Pulmonary artery endothelial cell (primary cell): ENCODE results near the gene HDAC9. TPM values are rescaled to one million over a fixed set of nuclear protein-coding genes. Genes with fewer than 3 reads are reported as not detected.
"Not testable (repeated sequence)": the region's sequence is repeated elsewhere in the genome, so short reads cannot be mapped to it uniquely, and the experiment has no call there.

Experiments
- DNase-seq: peaks from one replicate; pipeline ENCODE4 v3.0.0-alpha.2; 2011; ENCODE audit warnings: low read depth, low spot score
- total RNA-seq: library from RNA; depleted of rRNA; stranded (reverse); fragments of >200 nt; gene quantifications from 2 replicates; pipeline ENCODE4 v1.2.3, GENCODE V29; 2014

The HDAC9 gene
- total RNA-seq, 1 donor from 2014 or later, result 4.7 TPM

DNA sequence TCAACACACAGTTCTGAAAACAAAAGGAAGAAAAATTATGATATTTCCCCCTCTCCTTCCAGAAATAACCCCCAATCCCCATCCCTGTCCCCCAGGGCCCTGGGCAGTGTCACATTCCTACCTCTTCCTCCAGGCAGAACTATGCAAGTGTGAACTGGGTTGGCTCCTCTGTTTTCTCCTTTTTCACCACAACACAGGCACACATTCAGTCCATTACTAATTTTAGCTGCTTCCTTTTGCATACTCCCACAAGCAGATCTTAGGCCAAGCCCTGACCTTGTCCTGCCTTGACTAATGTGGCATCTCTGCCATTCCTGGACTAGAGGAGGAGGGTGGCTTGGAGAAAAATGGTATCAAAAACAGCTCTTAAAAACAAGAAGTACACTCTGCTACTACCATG, 208.1 kb downstream of the HDAC9 start:
- no peak for DNase-seq

- no peak for DNase-seq
These were observed 211.1 kb downstream of the HDAC9 start for GRCh38 chr7:18706670-18707069.

DNA sequence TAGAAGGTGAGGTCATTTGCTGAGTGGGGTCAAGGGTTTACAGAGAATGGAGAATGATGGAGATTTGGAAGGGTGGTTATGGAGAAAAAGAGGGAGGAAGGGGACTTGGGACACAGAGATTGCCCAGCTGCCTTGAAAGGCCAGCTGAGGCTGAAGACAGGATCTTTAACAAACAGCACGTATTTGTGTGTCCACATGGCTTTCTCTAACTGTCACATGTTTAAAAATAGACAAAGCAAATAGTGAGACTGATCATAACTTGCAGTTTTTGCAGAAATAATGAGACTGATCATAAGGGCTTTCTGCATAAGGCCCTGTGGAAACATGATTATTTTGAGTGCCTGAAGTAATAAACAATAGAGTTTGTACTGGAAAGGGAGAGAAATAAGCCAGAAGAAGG, 212.7 kb downstream of the HDAC9 start:
- DNase-seq, result no peak

- no peak for DNase-seq
These were observed 220.4 kb downstream of the HDAC9 start for GRCh38 chr7:18715988-18716387.

DNA sequence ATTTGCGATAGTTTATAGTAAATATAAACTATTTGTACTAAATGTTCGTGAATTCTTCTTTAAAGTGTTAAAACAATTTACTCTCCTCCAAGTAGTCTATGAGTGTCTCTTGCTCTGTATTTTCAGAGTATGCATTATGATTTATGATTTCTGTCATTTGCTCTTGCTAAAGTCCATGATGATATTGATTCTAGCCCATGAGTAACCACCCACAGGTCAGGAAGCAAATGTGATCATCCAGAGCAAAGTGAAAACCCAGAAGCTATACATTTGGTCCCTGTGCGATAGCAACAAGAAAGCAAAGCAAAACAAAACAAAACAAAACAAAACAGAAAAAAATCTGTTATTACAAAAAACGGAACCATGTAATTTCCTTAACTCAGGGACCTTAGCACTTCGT, 225.9 kb downstream of the HDAC9 start:
- DNase-seq, result no peak

DNA sequence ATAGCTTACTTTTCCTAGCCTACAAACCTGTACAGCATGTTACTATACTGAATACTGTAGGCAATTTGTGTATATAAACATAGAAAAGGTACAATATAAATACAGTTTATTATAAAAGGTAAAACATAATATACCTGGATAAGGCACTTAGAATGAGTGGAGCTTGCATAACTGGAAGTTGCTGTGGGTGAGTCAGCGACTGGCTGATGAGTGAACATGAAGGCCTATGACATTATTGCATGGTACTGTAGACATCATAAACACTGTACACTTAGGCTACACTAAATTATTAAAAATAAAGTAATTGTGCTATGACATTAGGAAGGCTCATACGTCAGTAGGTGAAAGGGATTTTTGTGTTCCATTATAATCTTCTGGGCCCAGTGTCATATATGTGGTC, 228.8 kb downstream of the HDAC9 start:
- DNase-seq, result no peak

DNA sequence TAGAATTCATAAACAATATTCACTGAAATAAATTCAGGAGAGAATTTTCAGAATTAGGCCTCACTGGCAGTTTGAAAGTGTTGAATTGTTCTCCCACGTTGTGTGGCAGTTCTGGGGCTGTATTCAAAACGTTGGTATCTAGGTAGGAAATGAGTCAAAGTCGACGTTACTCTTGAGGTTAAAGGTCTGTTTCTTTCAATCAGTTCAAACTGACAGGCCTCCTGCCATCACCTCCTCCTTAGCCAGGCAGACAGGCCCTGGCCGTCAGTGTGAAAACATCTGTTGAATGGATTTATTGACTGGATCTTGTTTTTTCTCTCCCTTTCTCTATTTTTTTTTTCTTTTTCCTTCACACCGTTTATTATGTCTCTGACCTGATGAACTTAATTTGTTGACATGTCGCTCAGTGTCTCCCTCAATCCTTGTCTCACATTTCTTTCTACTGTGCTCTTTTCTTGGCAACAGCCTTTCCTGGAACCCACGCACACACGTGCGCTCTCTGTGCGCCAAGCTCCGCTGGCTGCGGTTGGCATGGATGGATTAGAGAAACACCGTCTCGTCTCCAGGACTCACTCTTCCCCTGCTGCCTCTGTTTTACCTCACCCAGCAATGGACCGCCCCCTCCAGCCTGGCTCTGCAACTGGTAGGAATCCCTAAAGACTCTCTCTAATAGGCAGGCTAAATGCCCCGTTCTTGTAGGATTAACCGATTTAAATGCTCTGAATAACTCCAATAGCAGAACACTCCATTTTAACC, 231.7 kb downstream of the HDAC9 start:
- DNase-seq, result no peak

- not testable (repeated sequence) for DNase-seq
These were observed 240.5 kb downstream of the HDAC9 start for GRCh38 chr7:18736012-18736411.

DNA sequence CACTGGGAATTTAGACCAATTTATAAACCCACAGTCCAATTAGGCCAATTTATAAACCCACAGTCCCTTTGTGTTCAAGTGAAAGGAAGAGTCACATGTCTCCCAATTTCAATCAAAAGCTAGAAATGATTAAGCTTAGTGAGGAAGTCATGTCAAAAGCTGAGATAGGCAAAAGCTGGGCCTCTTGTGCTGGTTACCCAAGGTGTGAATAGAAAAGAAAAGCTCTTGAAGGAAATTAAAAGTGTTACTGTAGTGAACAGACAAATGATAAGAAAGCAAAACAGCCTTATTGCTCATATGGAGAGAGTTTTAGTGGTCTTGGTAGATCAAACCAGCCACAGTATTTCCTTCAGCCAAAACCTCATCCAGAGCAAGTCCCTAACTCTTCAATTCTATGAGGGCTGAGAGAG, 245.0 kb downstream of the HDAC9 start:
- no peak for DNase-seq

GRCh38 chr7:18753972-18754610, 258.5 kb downstream of the HDAC9 start:
- no peak for DNase-seq

DNA sequence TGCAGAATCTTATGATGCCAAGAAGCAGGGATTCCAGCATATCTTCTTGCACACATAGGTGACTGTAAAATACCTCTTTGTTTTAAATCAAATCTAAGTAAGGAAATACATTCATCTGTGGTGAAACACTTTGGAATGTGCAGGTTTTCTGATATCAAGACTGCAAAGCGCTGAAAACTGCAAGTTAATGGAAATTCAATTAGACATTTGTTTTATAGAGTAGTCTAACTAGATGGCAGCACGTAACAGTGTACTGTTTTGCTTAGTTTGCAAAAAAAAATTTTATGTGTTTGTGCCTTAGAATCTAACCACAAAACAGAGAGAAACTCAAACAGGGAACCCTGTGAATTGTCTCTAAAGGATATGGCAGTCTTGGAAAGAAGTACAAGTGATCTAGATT, 259.2 kb downstream of the HDAC9 start:
- no peak for DNase-seq

GRCh38 chr7:18755793-18756192, 260.2 kb downstream of the HDAC9 start:
- DNase-seq, result no peak

- no peak for DNase-seq
These were observed 261.0 kb downstream of the HDAC9 start for GRCh38 chr7:18756378-18757050.

DNA sequence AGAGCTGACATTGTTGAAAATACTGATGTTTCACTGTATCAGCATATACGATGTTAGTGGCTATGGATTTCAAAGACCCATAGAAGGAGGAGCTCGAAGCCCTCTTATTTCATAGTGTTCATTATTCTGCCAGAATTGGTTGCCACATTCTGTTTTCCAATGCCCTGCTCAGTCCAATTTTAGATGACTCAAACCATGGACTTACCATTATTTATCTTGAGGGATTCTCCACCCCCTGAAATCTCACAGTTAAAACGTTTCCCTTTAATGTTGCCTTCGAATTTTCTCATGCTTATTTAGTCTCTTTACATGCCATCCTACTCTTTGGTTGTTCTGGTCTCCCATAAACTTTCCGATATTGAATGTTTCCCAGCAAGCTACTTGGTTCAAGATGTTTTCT, 264.5 kb downstream of the HDAC9 start:
- DNase-seq, result no peak

- no peak for DNase-seq
These were observed 265.3 kb downstream of the HDAC9 start for GRCh38 chr7:18760631-18761445.

DNA sequence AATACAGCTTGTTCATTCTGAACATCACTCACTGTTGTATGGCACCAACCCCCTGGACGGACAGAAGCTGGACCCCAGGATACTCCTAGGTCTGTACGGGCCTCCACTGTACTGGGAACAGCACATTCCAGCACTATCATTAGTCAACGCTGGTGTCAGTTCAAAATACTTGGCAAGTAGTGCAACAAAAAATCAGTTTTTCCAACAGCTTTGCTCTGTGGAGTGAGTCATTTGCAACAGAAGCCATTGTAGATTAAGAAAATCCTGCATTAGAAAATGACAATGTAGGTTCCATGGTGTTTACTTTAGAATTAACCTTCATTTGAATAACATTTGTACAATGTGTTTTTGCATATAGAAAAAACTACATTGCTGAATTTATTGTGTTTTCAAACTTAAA, 266.6 kb downstream of the HDAC9 start:
- DNase-seq, result no peak

DNA sequence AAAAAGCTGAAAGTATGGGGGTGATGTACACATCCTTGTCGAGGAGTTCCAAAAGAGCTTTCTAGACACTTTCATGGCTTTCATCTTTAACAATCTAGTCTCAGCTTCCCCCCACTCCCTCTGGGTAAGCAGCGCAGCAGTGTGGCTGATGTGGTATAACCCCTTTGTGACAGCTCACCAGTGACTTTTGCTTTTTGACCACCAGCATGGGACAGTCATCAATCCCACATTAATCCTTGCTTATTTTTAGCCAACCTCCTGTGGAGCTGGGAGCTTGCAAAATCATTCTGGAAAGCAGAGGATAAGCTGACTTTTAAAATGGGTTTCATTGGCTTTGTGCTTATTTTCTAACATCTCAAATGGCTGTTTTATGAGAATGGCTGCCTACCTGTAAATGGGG, 272.7 kb downstream of the HDAC9 start:
- DNase-seq, result no peak

GRCh38 chr7:18770154-18770811, 274.7 kb downstream of the HDAC9 start:
- DNase-seq, result no peak

GRCh38 chr7:18770822-18771221, 275.3 kb downstream of the HDAC9 start:
- no peak for DNase-seq

GRCh38 chr7:18771834-18772566, 276.5 kb downstream of the HDAC9 start:
- DNase-seq, result no peak

DNA sequence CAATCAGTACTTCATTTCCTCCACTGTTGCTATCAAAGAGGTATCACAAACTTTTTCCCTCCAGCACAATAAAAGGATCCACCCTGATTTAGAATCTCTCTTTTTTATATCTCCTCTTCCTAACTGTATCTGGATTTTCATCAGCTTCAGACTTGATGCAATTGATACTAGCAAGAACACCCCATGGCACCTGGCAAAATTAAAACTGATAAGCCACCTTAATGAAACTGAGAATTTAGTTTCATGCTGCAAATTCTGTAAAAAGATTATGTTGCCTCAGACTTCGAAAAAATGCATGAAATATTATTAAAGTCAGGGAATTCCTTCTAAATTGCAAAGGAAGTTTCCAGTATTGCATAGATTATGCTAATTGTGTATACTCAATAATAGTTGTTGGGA, 277.0 kb downstream of the HDAC9 start:
- no peak for DNase-seq
